GM23338 (cell line): ENCODE data around the gene TRAF2.

Source experiments
- CREB1 ChIP-seq: fragments of 250-450 bp; sonication (Bioruptor Pico); IDR thresholded peaks from 2 replicates; pipeline ENCODE4 v1.5.0; 2020; ENCODE audit warnings: low read depth, mild to moderate bottlenecking, moderate library complexity
- CTCF ChIP-seq, 2 experiments: fragments of 200-600 bp in 1 of 2; sonication (generic) in 1 of 2; conservative IDR thresholded peaks; 2 replicates each; pipeline versions ENCODE4 v1.5.1 to v1.6.1; 2016 to 2017; ENCODE audit warnings: antibody characterized with exemption in 2 of 2, low read depth in 2 of 2, mild to moderate bottlenecking in 2 of 2, moderate library complexity in 1 of 2
- ETS1 ChIP-seq: IDR thresholded peaks from 2 replicates; pipeline ENCODE4 v1.6.1; 2016; ENCODE audit warnings: antibody characterized with exemption
- EZH2 ChIP-seq: fragments of 200-600 bp; sonication (generic); IDR thresholded peaks from one replicate; pipeline ENCODE4 v1.8.0; 2017; ENCODE audit warnings: antibody characterized with exemption, mild to moderate bottlenecking, low read depth; ENCODE audit not compliant: unreplicated experiment
- EZH2phosphoT487 ChIP-seq: fragments of 200-600 bp; sonication (generic); IDR thresholded peaks from one replicate; pipeline ENCODE4 v1.8.1; 2018; ENCODE audit warnings: antibody characterized with exemption; ENCODE audit not compliant: unreplicated experiment
- JUNB ChIP-seq: IDR thresholded peaks from one replicate; pipeline ENCODE4 v1.6.1; 2016; ENCODE audit warnings: antibody characterized with exemption; ENCODE audit not compliant: unreplicated experiment
- POLR2AphosphoS5 ChIP-seq: IDR thresholded peaks from 2 replicates; pipeline ENCODE4 v1.6.1; 2016; ENCODE audit warnings: antibody characterized with exemption, low read depth
- TF ChIP-seq, protein P1 (sequence below): IDR thresholded peaks from one replicate; pipeline ENCODE4 v1.6.1; 2018; ENCODE audit warnings: antibody characterized with exemption; ENCODE audit not compliant: unreplicated experiment

DNA sequence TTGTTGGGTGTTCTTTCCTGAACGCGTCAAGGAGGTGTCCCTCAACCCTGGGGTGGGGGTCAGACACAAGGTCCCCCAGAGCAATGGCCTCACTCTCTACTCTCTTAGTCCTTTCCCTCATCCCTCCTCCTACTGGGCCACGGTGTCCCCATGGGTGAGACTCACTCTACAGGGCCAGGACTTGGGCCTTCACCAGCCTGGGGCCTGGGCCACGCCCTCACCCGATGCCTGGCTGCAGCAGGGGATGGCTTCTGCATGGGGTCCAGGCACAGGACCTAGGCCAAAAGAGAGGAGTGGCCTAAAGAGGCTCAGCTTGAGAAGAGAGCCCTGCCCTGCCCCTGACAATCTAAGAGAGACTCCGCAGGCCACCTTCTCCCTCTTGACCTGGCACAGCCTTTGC lies 71.6 kb downstream of the TRAF2 start:
- TF ChIP-seq CREB1 (CRISPR knock-in tag) (no peak), POLR2AphosphoS5 (no peak), CTCF (conservative IDR thresholded peaks at IDR 0.05; ENCODE audit: low read depth in 2 of 2) (no peak), EZH2phosphoT487 (no peak), EZH2 (no peak), JUNB (no peak), ETS1 (no peak)
- TF ChIP-seq, protein P1, sequence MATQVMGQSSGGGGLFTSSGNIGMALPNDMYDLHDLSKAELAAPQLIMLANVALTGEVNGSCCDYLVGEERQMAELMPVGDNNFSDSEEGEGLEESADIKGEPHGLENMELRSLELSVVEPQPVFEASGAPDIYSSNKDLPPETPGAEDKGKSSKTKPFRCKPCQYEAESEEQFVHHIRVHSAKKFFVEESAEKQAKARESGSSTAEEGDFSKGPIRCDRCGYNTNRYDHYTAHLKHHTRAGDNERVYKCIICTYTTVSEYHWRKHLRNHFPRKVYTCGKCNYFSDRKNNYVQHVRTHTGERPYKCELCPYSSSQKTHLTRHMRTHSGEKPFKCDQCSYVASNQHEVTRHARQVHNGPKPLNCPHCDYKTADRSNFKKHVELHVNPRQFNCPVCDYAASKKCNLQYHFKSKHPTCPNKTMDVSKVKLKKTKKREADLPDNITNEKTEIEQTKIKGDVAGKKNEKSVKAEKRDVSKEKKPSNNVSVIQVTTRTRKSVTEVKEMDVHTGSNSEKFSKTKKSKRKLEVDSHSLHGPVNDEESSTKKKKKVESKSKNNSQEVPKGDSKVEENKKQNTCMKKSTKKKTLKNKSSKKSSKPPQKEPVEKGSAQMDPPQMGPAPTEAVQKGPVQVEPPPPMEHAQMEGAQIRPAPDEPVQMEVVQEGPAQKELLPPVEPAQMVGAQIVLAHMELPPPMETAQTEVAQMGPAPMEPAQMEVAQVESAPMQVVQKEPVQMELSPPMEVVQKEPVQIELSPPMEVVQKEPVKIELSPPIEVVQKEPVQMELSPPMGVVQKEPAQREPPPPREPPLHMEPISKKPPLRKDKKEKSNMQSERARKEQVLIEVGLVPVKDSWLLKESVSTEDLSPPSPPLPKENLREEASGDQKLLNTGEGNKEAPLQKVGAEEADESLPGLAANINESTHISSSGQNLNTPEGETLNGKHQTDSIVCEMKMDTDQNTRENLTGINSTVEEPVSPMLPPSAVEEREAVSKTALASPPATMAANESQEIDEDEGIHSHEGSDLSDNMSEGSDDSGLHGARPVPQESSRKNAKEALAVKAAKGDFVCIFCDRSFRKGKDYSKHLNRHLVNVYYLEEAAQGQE: no peak
